ENCODE data around the gene VAMP2. TPM values are rescaled to one million over a fixed set of nuclear protein-coding genes. Genes with fewer than 3 reads are reported as not detected.

Gene VAMP2
- total RNA-seq, 2 experiments from 2014 or later: 75.2 to 79.1 TPM

- Mint-ChIP-seq H3K36me3 (ENCODE audit: low read depth) (peaks cover 12% of the 10 kb centered on the region), H3K4me3 (peak overlapping the region; percentile 80), H3K27me3 (peaks cover 48% of the 10 kb centered on the region), H3K4me1 (peaks cover 78% of the 10 kb centered on the region), H3K9me3 (no peaks in the 10 kb centered on the region), H3K27ac (peak overlapping the region; percentile 0)
- peak; percentile 53 for DNase-seq
- CTCF ChIA-PET: interaction anchor here (0.9 to 1.7 kb wide), 5 partner anchors 15 to 66 kb away, joined by 3 to 8 read pairs (median 5); no protein-coding TSS in a partner anchor
- POLR2A ChIA-PET: interaction anchor here (0.7 to 4.3 kb wide), 14 partner anchors 15 to 437 kb away, joined by 3 to 43 read pairs (median 5); no protein-coding TSS in a partner anchor
These were observed 39.6 kb downstream of the VAMP2 start for GRCh38 chr17:8122924-8123694.

- H3K4me3 Mint-ChIP-seq: peak overlapping the region; percentile 80
- peaks cover 84% of the 10 kb centered on the region for H3K4me1 Mint-ChIP-seq
- CTCF ChIA-PET: interaction anchor here (0.6 to 1.6 kb wide), 6 partner anchors 17 to 985 kb away, joined by 3 to 7 read pairs (median 4); no protein-coding TSS in a partner anchor
- H3K9me3 Mint-ChIP-seq: no peaks in the 10 kb centered on the region
- H3K36me3 Mint-ChIP-seq (ENCODE audit: low read depth): peaks cover 12% of the 10 kb centered on the region
- H3K27ac Mint-ChIP-seq: no peak overlapping the region
- H3K27me3 Mint-ChIP-seq: peaks cover 54% of the 10 kb centered on the region
- POLR2A ChIA-PET: interaction anchor here (1.0 to 4.3 kb wide), 9 partner anchors 16 to 101 kb away, joined by 3 to 43 read pairs (median 6); no protein-coding TSS in a partner anchor
- no peak for DNase-seq
These were observed 40.3 kb downstream of the VAMP2 start for GRCh38 chr17:8122422-8122923.

GRCh38 chr17:8121681-8122421 lies 40.9 kb downstream of the VAMP2 start:
- Mint-ChIP-seq H3K36me3 (ENCODE audit: low read depth) (peaks cover 12% of the 10 kb centered on the region), H3K27ac (no peak overlapping the region), H3K4me1 (peaks cover 81% of the 10 kb centered on the region), H3K27me3 (peaks cover 51% of the 10 kb centered on the region), H3K4me3 (peak overlapping the region; percentile 80), H3K9me3 (no peaks in the 10 kb centered on the region)
- POLR2A ChIA-PET: interaction anchor here (1.0 to 4.3 kb wide), 9 partner anchors 16 to 125 kb away, joined by 3 to 43 read pairs (median 5); no protein-coding TSS in a partner anchor
- CTCF ChIA-PET: interaction anchor here (0.6 to 1.6 kb wide), 5 partner anchors 17 to 984 kb away, joined by 3 to 7 read pairs (median 4); no protein-coding TSS in a partner anchor
- DNase-seq: peak; percentile 60

DNA sequence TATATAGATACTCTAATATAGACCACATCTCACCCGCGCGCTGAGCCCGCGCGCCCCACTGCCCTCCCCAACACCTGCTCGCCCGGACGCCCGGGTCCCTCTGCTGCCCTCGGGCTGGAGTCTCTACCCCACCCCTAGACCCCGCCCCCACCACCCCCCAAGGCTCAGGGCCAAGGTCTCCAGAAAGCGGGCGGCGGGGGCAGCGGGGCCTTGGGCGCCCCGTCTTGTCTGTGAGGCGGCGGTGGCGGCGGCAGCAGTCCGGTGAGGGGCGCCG lies 41.4 kb downstream of the VAMP2 start:
- DNase-seq: no peak
- H3K4me3 Mint-ChIP-seq: peak overlapping the region; percentile 80
- ChIA-PET POLR2A (interaction anchor here (1.0 to 4.3 kb wide), 2 partner anchors 52 to 126 kb away, joined by 3 to 43 read pairs; no protein-coding TSS in a partner anchor), CTCF (interaction anchor here (1.1 kb wide), 1 partner anchor 180 kb away, joined by 3 read pairs; no protein-coding TSS in a partner anchor)
- H3K27me3 Mint-ChIP-seq: peaks cover 55% of the 10 kb centered on the region
- H3K36me3 Mint-ChIP-seq (ENCODE audit: low read depth): peaks cover 12% of the 10 kb centered on the region
- no peak overlapping the region for H3K27ac Mint-ChIP-seq
- no peaks in the 10 kb centered on the region for H3K9me3 Mint-ChIP-seq
- H3K4me1 Mint-ChIP-seq: peaks cover 80% of the 10 kb centered on the region

GRCh38 chr17:8120520-8121406 lies 42.0 kb downstream of the VAMP2 start:
- CTCF ChIA-PET: interaction anchor here (0.8 to 4.0 kb wide), 18 partner anchors 11 to 433 kb away, joined by 3 to 68 read pairs (median 16); partner anchors contain the start of genes SLC25A35 and TP53
- POLR2A ChIA-PET: interaction anchor here (0.8 to 4.3 kb wide), 24 partner anchors 11 to 434 kb away, joined by 3 to 49 read pairs (median 6); partner anchors contain the start of genes AURKB, BORCS6, CTC1 and NDEL1
- peaks cover 60% of the 10 kb centered on the region for H3K27me3 Mint-ChIP-seq
- peak; percentile 75 for DNase-seq
- peak overlapping the region; percentile 82 for H3K27ac Mint-ChIP-seq
- peak overlapping the region; percentile 80 for H3K4me3 Mint-ChIP-seq
- H3K9me3 Mint-ChIP-seq: no peaks in the 10 kb centered on the region
- H3K4me1 Mint-ChIP-seq: peaks cover 74% of the 10 kb centered on the region
- peaks cover 12% of the 10 kb centered on the region for H3K36me3 Mint-ChIP-seq (ENCODE audit: low read depth)

- POLR2A ChIA-PET: interaction anchor here (0.6 to 3.5 kb wide), 27 partner anchors 10 to 492 kb away, joined by 3 to 49 read pairs (median 5); partner anchors contain the start of genes AURKB, BORCS6, CTC1 and NDEL1
- peaks cover 9% of the 10 kb centered on the region for H3K36me3 Mint-ChIP-seq (ENCODE audit: low read depth)
- peaks cover 65% of the 10 kb centered on the region for H3K4me1 Mint-ChIP-seq
- H3K27me3 Mint-ChIP-seq: peaks cover 62% of the 10 kb centered on the region
- CTCF ChIA-PET: interaction anchor here (0.7 to 4.0 kb wide), 47 partner anchors 10 to 784 kb away, joined by 3 to 68 read pairs (median 5); partner anchors contain the start of genes ACAP1, ALOX12B, BORCS6 and CYB5D1
- DNase-seq: peak; percentile 88
- no peaks in the 10 kb centered on the region for H3K9me3 Mint-ChIP-seq
- peak overlapping the region; percentile 82 for H3K27ac Mint-ChIP-seq
- H3K4me3 Mint-ChIP-seq: peak overlapping the region; percentile 80
These were observed 42.9 kb downstream of the VAMP2 start for GRCh38 chr17:8119581-8120519.

- peak; percentile 86 for DNase-seq
- H3K4me1 Mint-ChIP-seq: peaks cover 56% of the 10 kb centered on the region
- peak overlapping the region; percentile 80 for H3K4me3 Mint-ChIP-seq
- POLR2A ChIA-PET: interaction anchor here (0.6 to 3.5 kb wide), 25 partner anchors 8 to 491 kb away, joined by 3 to 49 read pairs (median 6); partner anchors contain the start of genes AURKB, BORCS6, CTC1 and NDEL1
- peak overlapping the region; percentile 89 for H3K27ac Mint-ChIP-seq
- peaks cover 60% of the 10 kb centered on the region for H3K27me3 Mint-ChIP-seq
- peaks cover 9% of the 10 kb centered on the region for H3K36me3 Mint-ChIP-seq (ENCODE audit: low read depth)
- no peaks in the 10 kb centered on the region for H3K9me3 Mint-ChIP-seq
- CTCF ChIA-PET: interaction anchor here (0.7 to 4.0 kb wide), 47 partner anchors 9 to 783 kb away, joined by 3 to 68 read pairs (median 5); partner anchors contain the start of genes ACAP1, ALOX12B, BORCS6 and CYB5D1
These were observed 43.8 kb downstream of the VAMP2 start for GRCh38 chr17:8118769-8119580.

- ChIA-PET POLR2A (interaction anchor here (0.9 to 3.5 kb wide), 11 partner anchors 8 to 432 kb away, joined by 3 to 49 read pairs (median 13); partner anchors contain the start of genes AURKB, BORCS6, CTC1 and PFAS), CTCF (interaction anchor here (0.7 to 4.0 kb wide), 28 partner anchors 9 to 534 kb away, joined by 3 to 68 read pairs (median 6); partner anchors contain the start of genes ALOX12B, KRABD2, MPDU1 and SLC25A35)
- H3K9me3 Mint-ChIP-seq: no peaks in the 10 kb centered on the region
- peaks cover 9% of the 10 kb centered on the region for H3K36me3 Mint-ChIP-seq (ENCODE audit: low read depth)
- H3K27ac Mint-ChIP-seq: peak within 1 kb of the TSS; percentile 89
- peaks cover 48% of the 10 kb centered on the region for H3K4me1 Mint-ChIP-seq
- no peak for DNase-seq
- H3K27me3 Mint-ChIP-seq: peaks cover 57% of the 10 kb centered on the region
- peak within 1 kb of the TSS; percentile 80 for H3K4me3 Mint-ChIP-seq
These were observed 44.6 kb downstream of the VAMP2 start, which contains the start of gene ALOXE3 for GRCh38 chr17:8117980-8118768. Gene ALOXE3 (minus strand): TSS chr17:8118514. CDS start chr17:8117990, 524 bp downstream.

DNA sequence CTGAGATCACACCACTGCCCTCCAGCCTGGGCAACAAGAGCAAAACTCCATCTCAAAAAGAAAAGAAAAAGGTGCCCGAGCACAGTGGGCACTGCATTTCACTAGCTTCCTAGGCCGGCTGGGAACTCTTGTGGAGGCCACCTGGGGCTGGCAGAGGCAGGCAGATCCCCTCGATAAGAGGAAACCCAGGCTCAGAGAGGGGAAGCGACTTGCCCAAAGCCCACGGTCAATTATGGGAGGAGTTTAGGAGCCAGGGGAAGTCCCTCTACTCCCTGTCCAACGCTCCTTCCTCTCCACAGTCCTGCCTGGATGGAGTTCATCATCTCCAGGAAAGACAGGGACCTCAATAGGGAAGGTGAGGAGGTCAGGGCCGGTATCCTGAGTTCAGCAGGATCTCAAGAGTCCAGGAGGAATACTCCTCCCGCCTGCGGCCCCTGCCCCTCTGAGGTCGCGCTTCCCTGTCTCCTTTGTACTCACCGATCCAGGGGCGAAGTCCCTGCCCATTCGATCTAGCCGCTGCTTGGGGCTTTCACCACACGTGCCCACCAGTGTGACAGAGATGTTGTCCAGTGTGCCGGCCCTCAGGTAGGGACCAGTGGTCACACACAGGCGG lies 45.3 kb downstream of the VAMP2 start:
- ChIA-PET CTCF (interaction anchor here (1.4 to 4.0 kb wide), 7 partner anchors 8 to 57 kb away, joined by 4 to 68 read pairs (median 9); no protein-coding TSS in a partner anchor), POLR2A (interaction anchor here (0.7 to 3.5 kb wide), 6 partner anchors 13 to 130 kb away, joined by 3 to 49 read pairs (median 18); partner anchors contain the start of genes BORCS6, CTC1 and PFAS)
- Mint-ChIP-seq H3K27ac (no peak overlapping the region), H3K4me3 (peak overlapping the region; percentile 80), H3K9me3 (no peaks in the 10 kb centered on the region), H3K27me3 (peaks cover 58% of the 10 kb centered on the region), H3K4me1 (peaks cover 43% of the 10 kb centered on the region), H3K36me3 (ENCODE audit: low read depth) (peaks cover 9% of the 10 kb centered on the region)
- no peak for DNase-seq

Measured in activated CD4-positive, alpha-beta memory T cell treated with anti-CD3 and anti-CD28 coated beads, Interleukin-2, amount 10 ng/mL, durations not matched to agents 7 days and 5 days (primary cell).